SU-DHL-6 (cell line): ENCODE results near the gene ABCB8.

Experiments used
- H2AFZ ChIP-seq: fragments of 200-600 bp; sonication (generic); 2 replicates; pipeline ENCODE4 v1.6.1; 2014; ENCODE audit warnings: low read depth, mild to moderate bottlenecking, moderate library complexity, mixed read lengths, antibody characterized with exemption, low read length; ENCODE audit not compliant: severe bottlenecking
- H3F3A ChIP-seq: fragments of 200-600 bp; shearing (Covaris generic); 2 replicates; pipeline ENCODE4 v1.6.0; 2016; ENCODE audit warnings: antibody characterized with exemption, mild to moderate bottlenecking; ENCODE audit not compliant: insufficient read depth
- H3K27ac ChIP-seq: fragments of 200-600 bp; sonication (generic); 2 replicates; pipeline ENCODE4 v1.5.1; 2016; ENCODE audit warnings: low read depth, mild to moderate bottlenecking, low read length, moderate library complexity, mixed read lengths
- H3K27me3 ChIP-seq: fragments of 200-600 bp; sonication (generic), shearing (Covaris generic); 2 replicates; pipeline ENCODE4 v1.6.0; 2014; ENCODE audit warnings: mild to moderate bottlenecking, low read length
- H3K36me3 ChIP-seq: fragments of 200-600 bp; sonication (generic); 2 replicates; pipeline ENCODE4 v1.6.1; 2014; ENCODE audit warnings: mild to moderate bottlenecking, low read length, mixed read lengths
- H3K4me2 ChIP-seq: fragments of 300-600, 200-600 bp; shearing (Covaris generic), sonication (generic); 2 replicates; pipeline ENCODE4 v1.6.0; 2014; ENCODE audit warnings: low read length, low read depth, mild to moderate bottlenecking; ENCODE audit not compliant: poor library complexity, severe bottlenecking
- H3K4me3 ChIP-seq: fragments of 200-600 bp; sonication (generic); 2 replicates; pipeline ENCODE4 v1.5.1; 2014; ENCODE audit warnings: antibody characterized with exemption, low read length, mild to moderate bottlenecking, mixed read lengths; ENCODE audit not compliant: insufficient read depth, poor library complexity, severe bottlenecking
- H3K79me2 ChIP-seq: fragments of 200-600 bp; sonication (generic); 2 replicates; pipeline ENCODE4 v1.6.1; 2014; ENCODE audit warnings: mild to moderate bottlenecking, low read length, moderate library complexity; ENCODE audit not compliant: insufficient read depth
- H3K9ac ChIP-seq: fragments of 200-600 bp; sonication (generic); 2 replicates; pipeline ENCODE4 v1.7.0; 2014; ENCODE audit warnings: mild to moderate bottlenecking, low read length
- H3K9me2 ChIP-seq: fragments of 200-600 bp; sonication (generic); replicated peaks from 2 replicates; pipeline ENCODE4 v1.6.1; 2014; ENCODE audit warnings: low read length; ENCODE audit not compliant: insufficient read depth
- H3K9me3 ChIP-seq: fragments of 200-600 bp; sonication (generic); 2 replicates; pipeline ENCODE4 v1.6.1; 2014; ENCODE audit warnings: low read length, mixed read lengths; ENCODE audit not compliant: insufficient read depth
- H4K20me1 ChIP-seq: fragments of 200-600 bp; sonication (generic); 2 replicates; pipeline ENCODE4 v1.6.1; 2014; ENCODE audit warnings: low read depth, mild to moderate bottlenecking, antibody characterized with exemption, low read length, moderate library complexity, mixed read lengths
- EZH2phosphoT487 ChIP-seq: fragments of 200-600 bp; sonication (generic), shearing (Covaris generic); conservative IDR thresholded peaks from 2 replicates; pipeline ENCODE4 v1.6.1; 2018; ENCODE audit warnings: mild to moderate bottlenecking, antibody characterized with exemption, low read length, moderate library complexity, mixed read lengths
- TF ChIP-seq, protein P1 (sequence below): fragments of 200-600 bp; sonication (generic); IDR thresholded peaks from one replicate; pipeline ENCODE4 v1.5.1; 2017; ENCODE audit warnings: antibody characterized with exemption, mild to moderate bottlenecking, low read length, moderate library complexity; ENCODE audit not compliant: insufficient read depth, poor library complexity, severe bottlenecking

Gene ABCB8

DNA sequence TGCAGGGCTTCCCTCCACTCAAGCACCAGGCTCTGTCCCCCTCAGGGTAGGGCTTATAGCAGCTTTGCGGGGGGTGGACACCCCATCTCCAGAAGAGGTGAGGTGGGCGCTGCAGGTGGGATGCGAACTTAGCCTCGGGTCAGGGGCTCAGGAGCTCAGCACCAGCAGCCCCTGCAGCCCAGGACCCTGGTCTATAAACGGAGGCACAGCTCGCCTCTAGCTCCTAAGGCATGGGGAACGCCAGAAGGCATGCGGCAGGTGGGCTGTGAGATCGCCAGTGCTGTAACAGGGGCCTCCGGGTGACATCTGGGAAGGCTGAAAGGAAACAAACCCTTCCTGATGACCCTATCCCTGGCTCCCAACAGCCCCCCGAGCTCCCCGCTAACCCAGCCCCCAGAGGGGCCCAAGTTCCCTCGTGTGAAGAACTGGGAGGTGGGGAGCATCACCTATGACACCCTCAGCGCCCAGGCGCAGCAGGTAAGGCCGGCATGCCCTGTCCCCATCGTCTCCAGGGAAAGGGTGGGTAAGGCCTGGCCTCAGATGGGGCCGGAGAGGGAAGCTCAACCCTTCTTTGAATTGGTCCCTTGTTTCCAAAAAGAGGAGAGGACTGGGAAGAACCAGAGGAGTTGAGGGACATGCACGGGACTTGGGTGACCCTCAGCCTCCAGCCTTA is 33.3 kb upstream of the ABCB8 start:
- TF ChIP-seq EZH2phosphoT487: no peak
- TF ChIP-seq, protein P1, sequence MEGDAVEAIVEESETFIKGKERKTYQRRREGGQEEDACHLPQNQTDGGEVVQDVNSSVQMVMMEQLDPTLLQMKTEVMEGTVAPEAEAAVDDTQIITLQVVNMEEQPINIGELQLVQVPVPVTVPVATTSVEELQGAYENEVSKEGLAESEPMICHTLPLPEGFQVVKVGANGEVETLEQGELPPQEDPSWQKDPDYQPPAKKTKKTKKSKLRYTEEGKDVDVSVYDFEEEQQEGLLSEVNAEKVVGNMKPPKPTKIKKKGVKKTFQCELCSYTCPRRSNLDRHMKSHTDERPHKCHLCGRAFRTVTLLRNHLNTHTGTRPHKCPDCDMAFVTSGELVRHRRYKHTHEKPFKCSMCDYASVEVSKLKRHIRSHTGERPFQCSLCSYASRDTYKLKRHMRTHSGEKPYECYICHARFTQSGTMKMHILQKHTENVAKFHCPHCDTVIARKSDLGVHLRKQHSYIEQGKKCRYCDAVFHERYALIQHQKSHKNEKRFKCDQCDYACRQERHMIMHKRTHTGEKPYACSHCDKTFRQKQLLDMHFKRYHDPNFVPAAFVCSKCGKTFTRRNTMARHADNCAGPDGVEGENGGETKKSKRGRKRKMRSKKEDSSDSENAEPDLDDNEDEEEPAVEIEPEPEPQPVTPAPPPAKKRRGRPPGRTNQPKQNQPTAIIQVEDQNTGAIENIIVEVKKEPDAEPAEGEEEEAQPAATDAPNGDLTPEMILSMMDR: no peak
- H3K27me3 ChIP-seq: no peaks in the 10 kb centered on the region
- no peaks in the 10 kb centered on the region for H3K36me3 ChIP-seq
- no peak overlapping the region for H2AFZ ChIP-seq
- no peaks in the 10 kb centered on the region for H3K9me2 ChIP-seq
- H3K79me2 ChIP-seq: no peaks in the 10 kb centered on the region
- H3K4me2 ChIP-seq: no peak overlapping the region
- no peak overlapping the region for H3K4me3 ChIP-seq
- no peak overlapping the region for H3K9ac ChIP-seq
- H3K9me3 ChIP-seq: no peaks in the 10 kb centered on the region; the same call in 1 of the 2 replicates
- H3K27ac ChIP-seq: no peak overlapping the region
- no peaks in the 10 kb centered on the region for H3F3A ChIP-seq
- H4K20me1 ChIP-seq: no peaks in the 10 kb centered on the region

DNA sequence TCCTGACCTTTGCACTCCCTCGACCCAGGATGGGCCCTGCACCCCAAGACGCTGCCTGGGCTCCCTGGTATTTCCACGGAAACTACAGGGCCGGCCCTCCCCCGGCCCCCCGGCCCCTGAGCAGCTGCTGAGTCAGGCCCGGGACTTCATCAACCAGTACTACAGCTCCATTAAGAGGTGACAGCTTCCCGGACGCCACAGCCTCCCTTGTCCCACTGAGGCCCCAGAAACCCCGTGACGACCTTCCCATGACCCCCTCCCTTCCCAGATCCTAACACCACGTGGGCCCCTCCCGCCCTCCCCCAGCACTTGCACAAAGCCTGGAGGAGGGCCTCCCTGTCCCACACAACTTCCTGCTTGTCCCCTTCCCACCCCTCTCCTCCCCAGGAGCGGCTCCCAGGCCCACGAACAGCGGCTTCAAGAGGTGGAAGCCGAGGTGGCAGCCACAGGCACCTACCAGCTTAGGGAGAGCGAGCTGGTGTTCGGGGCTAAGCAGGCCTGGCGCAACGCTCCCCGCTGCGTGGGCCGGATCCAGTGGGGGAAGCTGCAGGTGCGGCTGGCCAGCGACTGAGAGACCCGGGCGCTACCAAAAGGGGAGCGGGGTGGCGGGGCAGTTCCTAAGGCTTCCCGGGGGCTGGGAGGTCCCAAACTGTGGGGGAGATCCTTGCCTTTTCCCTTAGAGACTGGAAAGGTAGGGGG is 31.7 kb upstream of the ABCB8 start:
- no peak overlapping the region for H3K4me3 ChIP-seq
- no peaks in the 10 kb centered on the region for H3K27me3 ChIP-seq
- H3K9me2 ChIP-seq: no peaks in the 10 kb centered on the region
- H3K79me2 ChIP-seq: no peaks in the 10 kb centered on the region
- H3K27ac ChIP-seq: no peak overlapping the region
- H3K9me3 ChIP-seq: no peaks in the 10 kb centered on the region
- no peak overlapping the region for H3K4me2 ChIP-seq
- no peaks in the 10 kb centered on the region for H4K20me1 ChIP-seq
- H3F3A ChIP-seq: no peaks in the 10 kb centered on the region
- H2AFZ ChIP-seq: no peak overlapping the region
- no peak overlapping the region for H3K9ac ChIP-seq
- no peaks in the 10 kb centered on the region for H3K36me3 ChIP-seq
- no peak for TF ChIP-seq EZH2phosphoT487
- TF ChIP-seq, protein P1: no peak

DNA sequence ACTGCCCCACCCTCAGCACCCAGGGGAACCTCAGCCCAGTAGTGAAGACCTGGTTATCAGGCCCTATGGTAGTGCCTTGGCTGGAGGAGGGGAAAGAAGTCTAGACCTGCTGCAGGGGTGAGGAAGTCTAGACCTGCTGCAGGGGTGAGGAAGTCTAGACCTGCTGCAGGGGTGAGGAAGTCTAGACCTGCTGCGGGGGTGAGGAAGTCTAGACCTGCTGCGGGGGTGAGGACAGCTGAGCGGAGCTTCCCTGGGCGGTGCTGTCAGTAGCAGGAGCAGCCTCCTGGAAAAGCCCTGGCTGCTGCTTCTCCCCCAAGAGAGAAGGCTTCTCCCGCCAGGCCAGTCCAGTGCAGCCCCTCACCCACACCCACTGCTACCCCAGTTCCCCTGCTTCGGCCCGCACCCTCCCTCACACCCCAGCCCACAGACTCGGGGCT is 31.2 kb upstream of the ABCB8 start:
- H3K4me3 ChIP-seq: no peak overlapping the region
- H3K36me3 ChIP-seq: no peaks in the 10 kb centered on the region
- no peak overlapping the region for H3K4me2 ChIP-seq
- no peaks in the 10 kb centered on the region for H3K9me3 ChIP-seq
- TF ChIP-seq, protein P1: no peak
- no peak for TF ChIP-seq EZH2phosphoT487
- no peaks in the 10 kb centered on the region for H3K9me2 ChIP-seq
- no peaks in the 10 kb centered on the region for H3F3A ChIP-seq
- H2AFZ ChIP-seq: no peak overlapping the region
- H3K27me3 ChIP-seq: no peaks in the 10 kb centered on the region
- no peak overlapping the region for H3K9ac ChIP-seq
- no peak overlapping the region for H3K27ac ChIP-seq
- no peaks in the 10 kb centered on the region for H3K79me2 ChIP-seq
- no peaks in the 10 kb centered on the region for H4K20me1 ChIP-seq
